Measurements from ENCODE around the gene FBXO24. TPM values are rescaled to one million over a fixed set of nuclear protein-coding genes. Genes with fewer than 3 reads are reported as not detected.

FBXO24 gene
- total and polyA plus RNA-seq, 2 of the 8 experiments (the other 6 are each of a cell fraction or from before 2014, with no cell fraction given), result 0.35 to 0.57 TPM

DNA sequence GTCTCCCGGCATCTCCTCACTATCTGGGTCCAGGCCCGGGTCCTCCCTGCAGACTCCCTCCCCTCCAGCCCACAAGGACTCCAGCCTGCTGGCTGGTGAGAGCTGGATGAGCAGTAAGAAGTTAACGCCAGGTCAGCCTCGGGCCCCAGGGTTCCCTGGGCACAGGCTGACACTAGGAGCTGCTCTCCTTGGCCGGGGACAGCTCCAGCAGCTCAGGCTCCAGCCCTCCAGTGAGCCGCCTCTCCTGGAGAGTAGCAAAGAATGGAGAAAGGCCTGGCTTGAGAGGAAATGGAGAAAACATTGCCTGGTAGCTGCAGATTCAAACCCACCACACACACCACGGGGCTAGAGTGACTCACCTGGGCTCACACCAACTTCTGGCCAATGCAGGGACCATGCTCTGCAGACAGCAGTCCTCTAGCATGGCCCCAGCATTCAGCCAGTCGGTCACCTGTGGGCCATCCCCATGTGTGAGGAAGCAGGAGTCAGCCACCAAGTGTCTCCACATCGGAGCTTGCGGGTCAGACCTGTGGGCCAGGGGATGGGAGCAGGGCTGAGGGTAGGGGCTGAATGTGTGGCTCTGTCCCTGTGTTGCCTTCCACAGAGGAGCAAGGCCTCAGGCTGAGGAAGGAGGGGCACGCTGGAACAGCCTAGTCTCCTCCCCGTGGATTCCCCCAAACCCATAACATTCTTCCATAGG is 18.9 kb upstream of the FBXO24 start:
- WGBS, 2 experiments (ENCODE audit: extremely low coverage in 1 of 2, insufficient coverage in 1 of 2, insufficient read length in 1 of 2, insufficient replicate concordance in 2 of 2, low coverage in 1 of 2, low lambda C conversion rate in 2 of 2, missing lambda C conversion rate in 1 of 2), result 86% methylated on average over 12 of the region's 12 CpGs; no CpG with 5 or more reads in 1 of the 2 experiments
- H4K8ac ChIP-seq (ENCODE audit: extremely low read depth, insufficient read depth, low read length), result no peak overlapping the region
- DNase-seq (ENCODE audit: low read depth in 1 of 2, low spot score in 2 of 2), result no peak
- ChIA-PET CTCF (ENCODE audit: partially characterized antibody) (interaction anchor here (0.7 to 12.7 kb wide), 10 partner anchors 8 to 199 kb away, joined by 3 to 341 read pairs (median 3); partner anchors contain the start of genes AGFG2, FBXO24 and LRCH4), POLR2A (ENCODE audit: partially characterized antibody) (interaction anchor here (0.8 to 2.2 kb wide), 7 partner anchors 9 to 88 kb away, joined by 3 to 7 read pairs (median 4); no protein-coding TSS in a partner anchor)
- H3K27ac ChIP-seq (ENCODE audit: low read depth, low read length), result no peak overlapping the region
- peak overlapping the region in 1 of 2 experiments; percentile 20; a peak in 1 of 4 replicates for H3K4me2 ChIP-seq (ENCODE audit: insufficient read depth in 1 of 2, low read depth in 2 of 2, low read length in 2 of 2)
- H2AFZ ChIP-seq (ENCODE audit: low read length), result no peak overlapping the region
- peak overlapping the region; percentile 60; the same call in 1 of the 2 replicates for H2BK12ac ChIP-seq (ENCODE audit: low read depth, low read length)
- peaks cover 0 to 38% (median 25%) of the 10 kb centered on the region in 4 experiments; a peak in 6 of 7 replicates for H3K4me1 ChIP-seq (replicated peaks in 1 of 4; ENCODE audit: control insufficient read depth in 3 of 4, insufficient read depth in 4 of 4, low read length in 3 of 4)
- peak overlapping the region; percentile 44 for H3K4ac ChIP-seq (replicated peaks; ENCODE audit: insufficient read length, low read depth, low read length)
- peak overlapping the region; percentile 66 for H4K91ac ChIP-seq (replicated peaks; ENCODE audit: insufficient read length, low read length)
- peaks cover 2% of the 10 kb centered on the region; the same call in 1 of the 2 replicates for H3K79me1 ChIP-seq (ENCODE audit: low read depth, low read length)
- peak overlapping the region; percentile 75; the same call in 1 of the 2 replicates for H2BK5ac ChIP-seq (ENCODE audit: low read depth, low read length)
- TF ChIP-seq, protein P1, sequence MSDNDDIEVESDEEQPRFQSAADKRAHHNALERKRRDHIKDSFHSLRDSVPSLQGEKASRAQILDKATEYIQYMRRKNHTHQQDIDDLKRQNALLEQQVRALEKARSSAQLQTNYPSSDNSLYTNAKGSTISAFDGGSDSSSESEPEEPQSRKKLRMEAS (IDR thresholded peaks at IDR 0.05), result no peak
- TF ChIP-seq RNF2 (IDR thresholded peaks at IDR 0.05; ENCODE audit: borderline replicate concordance, low read depth, low read length, missing control alignments, poor library complexity, severe bottlenecking) (no peak), SP2 (IDR thresholded peaks at IDR 0.05; ENCODE audit: low read length) (no peak), POLR2AphosphoS5 (IDR thresholded peaks at IDR 0.05; ENCODE audit: low read depth, low read length) (peak; percentile 16; the same call in 1 of the 2 replicates), MAFK (IDR thresholded peaks at IDR 0.05; ENCODE audit: low read depth, low read length) (no peak)
- H4K20me1 ChIP-seq (replicated peaks in 1 of 2; ENCODE audit: control insufficient read depth in 1 of 2, insufficient read depth in 2 of 2, low read length in 2 of 2), result peaks cover 0 to 3% of the 10 kb centered on the region in 2 experiments
- no peak overlapping the region for H2BK20ac ChIP-seq (ENCODE audit: low read length)
- peak overlapping the region; percentile 46; the same call in 1 of the 2 replicates for H2BK15ac ChIP-seq (ENCODE audit: low read length)
- no peak overlapping the region for H3K14ac ChIP-seq (ENCODE audit: insufficient read length)
- no peak overlapping the region for H3K56ac ChIP-seq (replicated peaks; ENCODE audit: insufficient read length, low read depth, low read length)
- no peaks in the 10 kb centered on the region for H3K79me2 ChIP-seq (ENCODE audit: control insufficient read depth in 1 of 2, insufficient read depth in 2 of 2, low read length in 2 of 2)
- no peak overlapping the region for H3K9ac ChIP-seq (replicated peaks in 1 of 4; ENCODE audit: extremely low read depth in 1 of 4, low read depth in 3 of 4, low read length in 3 of 4)
- no peak overlapping the region for H4K5ac ChIP-seq (ENCODE audit: insufficient read length, low read depth, low read length)
- peak overlapping the region; percentile 48; the same call in 1 of the 2 replicates for H3K18ac ChIP-seq (ENCODE audit: extremely low read depth, low read length)
- peaks cover 0 to 4% (median under 1%) of the 10 kb centered on the region in 4 experiments; a peak in 1 of 7 replicates for H3K27me3 ChIP-seq (replicated peaks in 1 of 4; ENCODE audit: control insufficient read depth in 3 of 4, extremely low read depth in 1 of 4, insufficient read depth in 3 of 4, low read length in 3 of 4)
- no peak overlapping the region for H3K4me3 ChIP-seq (ENCODE audit: extremely low read depth in 1 of 4, insufficient read depth in 2 of 4, low read depth in 3 of 4, low read length in 4 of 4)
- H2AK5ac ChIP-seq (ENCODE audit: low read depth, low read length), result 0 out of 2 replicates have a peak overlapping the region, but pooled peaks have one; percentile 82
- H3K23me2 ChIP-seq (ENCODE audit: low read depth, low read length), result peaks cover 8% of the 10 kb centered on the region; the same call in 1 of the 2 replicates
- no peaks in the 10 kb centered on the region for H3K36me3 ChIP-seq (ENCODE audit: control insufficient read depth in 2 of 4, insufficient read depth in 4 of 4, low read length in 3 of 4)
- H2BK120ac ChIP-seq (replicated peaks; ENCODE audit: low read depth, low read length), result no peak overlapping the region
- H3K23ac ChIP-seq (ENCODE audit: insufficient read length), result no peak overlapping the region
- no peak for FAIRE-seq
- no peaks in the 10 kb centered on the region for H3K9me3 ChIP-seq (ENCODE audit: insufficient read depth in 2 of 2, low read depth in 1 of 2, low read length in 1 of 2)

All from H1 (cell line).